ENCODE results near the gene KLHL2. TPM values are rescaled to one million over a fixed set of nuclear protein-coding genes. Genes with fewer than 3 reads are reported as not detected.

KLHL2 gene
- total and polyA plus RNA-seq, 9 of the 15 experiments (the other 6 are each of a cell fraction or from before 2014, with no cell fraction given), result 2.5 to 11.3 (median 6.1) TPM

DNA sequence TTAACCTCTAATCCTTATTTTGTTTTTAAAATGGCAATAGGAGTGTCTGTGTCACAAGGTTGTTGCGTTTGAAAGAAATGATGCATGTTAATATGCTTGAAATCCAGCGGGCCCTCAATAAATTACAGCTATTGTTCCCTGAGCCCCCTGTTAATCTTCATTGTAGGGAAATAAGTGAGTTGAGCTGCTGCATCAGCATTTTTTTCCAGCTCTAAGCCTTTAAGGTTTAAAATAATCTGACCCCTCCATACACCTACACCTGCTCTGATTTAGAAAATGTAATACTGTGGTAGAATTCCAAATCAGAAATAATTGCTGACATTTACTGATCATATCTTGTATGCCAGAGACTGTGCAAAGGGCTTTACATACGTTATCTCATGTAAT is 117.5 kb downstream of the KLHL2 start:
- 82% methylated on average over 3 of the region's 3 CpGs for whole genome bisulfite sequencing (ENCODE audit: insufficient coverage, low coverage, missing lambda C conversion rate)
- in situ Hi-C loops (cut with MboI), result loop anchor here (5.0 kb wide), 1 partner anchor 118 kb away; the partner anchor contains the start of gene KLHL2

DNA sequence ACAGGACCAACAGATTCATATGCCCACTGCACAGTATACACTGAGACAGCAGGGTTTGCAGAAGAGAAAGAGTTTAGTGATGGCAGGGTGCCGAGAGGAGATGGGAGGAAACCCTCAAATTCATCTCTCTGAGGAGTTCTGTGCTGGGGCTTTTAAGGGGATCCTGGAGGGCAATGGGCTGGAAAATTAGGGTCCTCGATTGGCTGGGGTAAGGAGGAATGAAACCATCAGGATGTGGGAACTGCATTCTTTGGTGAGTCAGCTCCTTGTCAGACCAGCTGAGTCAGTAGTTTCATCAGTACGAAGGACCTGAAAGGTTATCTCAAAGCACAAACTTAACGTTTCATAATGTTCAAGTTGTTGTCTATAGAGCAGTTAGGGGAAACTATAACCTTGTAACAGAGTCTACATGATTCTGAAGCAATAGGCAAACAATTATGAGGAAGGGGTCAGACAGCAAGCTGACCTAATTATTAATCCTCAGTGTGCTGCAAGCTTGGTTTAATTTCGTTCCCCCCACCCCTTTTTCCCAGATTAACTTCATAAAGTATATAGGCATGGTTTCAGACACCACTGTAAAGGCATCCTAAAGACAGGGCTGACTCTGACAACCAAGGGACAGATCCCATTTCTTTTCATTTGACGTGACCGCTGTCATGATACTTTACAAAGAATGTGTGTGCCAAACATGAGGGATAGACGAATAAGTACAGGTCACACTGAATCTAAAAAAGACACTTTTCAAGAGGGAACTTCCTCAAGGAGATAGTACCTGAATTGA is 118.6 kb downstream of the KLHL2 start:
- BruUV-seq (replicated peaks), result no TSS peak
- Histone ChIP-seq H3K9ac (ENCODE audit: insufficient read depth in 1 of 2, low read depth in 2 of 2, low read length in 2 of 2) (peak overlapping the region in 1 of 2 experiments; percentile 62; a peak in 2 of 4 replicates), H3K4me1 (replicated peaks in 1 of 2; ENCODE audit: control insufficient read depth in 2 of 2, insufficient read depth in 2 of 2, low read length in 2 of 2) (peaks cover 6 to 27% of the 10 kb centered on the region in 2 experiments; a peak in 4 of 5 replicates), H3K79me2 (ENCODE audit: control insufficient read depth, insufficient read depth, low read length) (peaks cover 44% of the 10 kb centered on the region), H2AFZ (ENCODE audit: low read depth, low read length) (peak overlapping the region; percentile 87), H3K9me3 (replicated peaks; ENCODE audit: control insufficient read depth, insufficient read depth, low read depth, low read length) (no peaks in the 10 kb centered on the region), H3K27ac (ENCODE audit: extremely low read depth, low read depth, low read length) (peak overlapping the region; percentile 80), H3K4me2 (ENCODE audit: insufficient read depth, low read length) (peak overlapping the region; percentile 80), H3K9me1 (ENCODE audit: control insufficient read depth, insufficient read depth, low read length) (no peaks in the 10 kb centered on the region), H3K4me3 (peak overlapping the region; percentile 84), H3K36me3 (ENCODE audit: control insufficient read depth, insufficient read depth, low read length) (peaks cover 9% of the 10 kb centered on the region; the same call in 2 of the 3 replicates), H4K20me1 (replicated peaks; ENCODE audit: control insufficient read depth, insufficient read depth, low read length) (peaks cover 17% of the 10 kb centered on the region; the same call in 1 of the 2 replicates), H3K27me3 (ENCODE audit: control insufficient read depth in 2 of 2, insufficient read depth in 2 of 2, low read length in 2 of 2) (no peaks in the 10 kb centered on the region)
- in situ Hi-C loops (cut with MboI) (loop anchor here (5.0 kb wide), 1 partner anchor 119 kb away; the partner anchor contains the start of gene KLHL2), intact Hi-C loops (cut with micrococcal nuclease) (loop anchor here (2.0 kb wide), 1 partner anchor 117 kb away; no protein-coding TSS in a partner anchor)
- DNase-seq (ENCODE audit: extremely low read depth in 1 of 4, low spot score in 3 of 4), result peak; percentile 12 to 74 (median 22)
- POLR2A ChIA-PET, result interaction anchor here (0.9 kb wide), 1 partner anchor 16 kb away, joined by 3 read pairs; no protein-coding TSS in a partner anchor
- FAIRE-seq, result peak; percentile 90
- peak; percentile 10 for ATAC-seq
- CTCF ChIA-PET (ENCODE audit: low intra/inter-chr PET ratio), result no interaction called here
- 13% methylated on average over 8 of the region's 8 CpGs for WGBS (ENCODE audit: insufficient coverage, low coverage, missing lambda C conversion rate)
- TF ChIP-seq, protein P1, sequence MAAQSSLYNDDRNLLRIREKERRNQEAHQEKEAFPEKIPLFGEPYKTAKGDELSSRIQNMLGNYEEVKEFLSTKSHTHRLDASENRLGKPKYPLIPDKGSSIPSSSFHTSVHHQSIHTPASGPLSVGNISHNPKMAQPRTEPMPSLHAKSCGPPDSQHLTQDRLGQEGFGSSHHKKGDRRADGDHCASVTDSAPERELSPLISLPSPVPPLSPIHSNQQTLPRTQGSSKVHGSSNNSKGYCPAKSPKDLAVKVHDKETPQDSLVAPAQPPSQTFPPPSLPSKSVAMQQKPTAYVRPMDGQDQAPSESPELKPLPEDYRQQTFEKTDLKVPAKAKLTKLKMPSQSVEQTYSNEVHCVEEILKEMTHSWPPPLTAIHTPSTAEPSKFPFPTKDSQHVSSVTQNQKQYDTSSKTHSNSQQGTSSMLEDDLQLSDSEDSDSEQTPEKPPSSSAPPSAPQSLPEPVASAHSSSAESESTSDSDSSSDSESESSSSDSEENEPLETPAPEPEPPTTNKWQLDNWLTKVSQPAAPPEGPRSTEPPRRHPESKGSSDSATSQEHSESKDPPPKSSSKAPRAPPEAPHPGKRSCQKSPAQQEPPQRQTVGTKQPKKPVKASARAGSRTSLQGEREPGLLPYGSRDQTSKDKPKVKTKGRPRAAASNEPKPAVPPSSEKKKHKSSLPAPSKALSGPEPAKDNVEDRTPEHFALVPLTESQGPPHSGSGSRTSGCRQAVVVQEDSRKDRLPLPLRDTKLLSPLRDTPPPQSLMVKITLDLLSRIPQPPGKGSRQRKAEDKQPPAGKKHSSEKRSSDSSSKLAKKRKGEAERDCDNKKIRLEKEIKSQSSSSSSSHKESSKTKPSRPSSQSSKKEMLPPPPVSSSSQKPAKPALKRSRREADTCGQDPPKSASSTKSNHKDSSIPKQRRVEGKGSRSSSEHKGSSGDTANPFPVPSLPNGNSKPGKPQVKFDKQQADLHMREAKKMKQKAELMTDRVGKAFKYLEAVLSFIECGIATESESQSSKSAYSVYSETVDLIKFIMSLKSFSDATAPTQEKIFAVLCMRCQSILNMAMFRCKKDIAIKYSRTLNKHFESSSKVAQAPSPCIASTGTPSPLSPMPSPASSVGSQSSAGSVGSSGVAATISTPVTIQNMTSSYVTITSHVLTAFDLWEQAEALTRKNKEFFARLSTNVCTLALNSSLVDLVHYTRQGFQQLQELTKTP (IDR thresholded peaks at IDR 0.05; ENCODE audit: low read depth in 1 of 2, partially characterized antibody in 2 of 2), result peak; percentile 24 to 87
- 0 out of 2 replicates have a peak, but pooled peaks have one; percentile 20 for TF ChIP-seq ZNF445 (CRISPR knock-in tag; IDR thresholded peaks at IDR 0.05; ENCODE audit: low read depth)
- TF ChIP-seq NCOR1 (IDR thresholded peaks at IDR 0.05), result peak; percentile 57
- TF ChIP-seq MAFG (tag; conservative IDR thresholded peaks at IDR 0.05), result peak; percentile 95
- peak; percentile 75 for TF ChIP-seq TEAD4 (IDR thresholded peaks at IDR 0.05; ENCODE audit: low read length)
- no peak for TF ChIP-seq TEAD4 (CRISPR knock-in tag; IDR thresholded peaks at IDR 0.05; ENCODE audit: borderline replicate concordance)

More for the DNA sequence above, 117.5 kb downstream of the KLHL2 start:
- no peak overlapping the region for H3K9ac ChIP-seq (ENCODE audit: insufficient read depth in 1 of 2, low read depth in 2 of 2, low read length in 2 of 2)
- H2AFZ ChIP-seq (ENCODE audit: low read depth, low read length), result no peak overlapping the region
- intact Hi-C loops (cut with micrococcal nuclease), result no loop called here
- POLR2A ChIA-PET, result interaction anchor here (0.9 kb wide), 1 partner anchor 17 kb away, joined by 3 read pairs; no protein-coding TSS in a partner anchor
- ATAC-seq (no peak), FAIRE-seq (no peak), DNase-seq (ENCODE audit: extremely low read depth in 1 of 4, low spot score in 3 of 4) (no peak)
- H3K36me3 ChIP-seq (ENCODE audit: control insufficient read depth, insufficient read depth, low read length), result no peaks in the 10 kb centered on the region; the same call in 2 of the 3 replicates
- no peak overlapping the region for H3K4me2 ChIP-seq (ENCODE audit: insufficient read depth, low read length)
- peaks cover 0 to 26% of the 10 kb centered on the region in 2 experiments; a peak in 2 of 5 replicates for H3K4me1 ChIP-seq (replicated peaks in 1 of 2; ENCODE audit: control insufficient read depth in 2 of 2, insufficient read depth in 2 of 2, low read length in 2 of 2)
- CTCF ChIA-PET (ENCODE audit: low intra/inter-chr PET ratio), result no interaction called here
- no peaks in the 10 kb centered on the region for H3K27me3 ChIP-seq (ENCODE audit: control insufficient read depth in 2 of 2, insufficient read depth in 2 of 2, low read length in 2 of 2)
- no peaks in the 10 kb centered on the region for H3K9me1 ChIP-seq (ENCODE audit: control insufficient read depth, insufficient read depth, low read length)
- BruUV-seq (replicated peaks), result no TSS peak
- TF ChIP-seq MAFK (IDR thresholded peaks at IDR 0.05; ENCODE audit: low read length), result peak; percentile 71
- TF ChIP-seq MAFF (IDR thresholded peaks at IDR 0.05; ENCODE audit: low read length), result peak; percentile 63
- peak; percentile 91 for TF ChIP-seq ZNF316 (IDR thresholded peaks at IDR 0.05)
- TF ChIP-seq ZNF75A (CRISPR knock-in tag; IDR thresholded peaks at IDR 0.05), result no peak
- TF ChIP-seq C11orf30 (IDR thresholded peaks at IDR 0.05; ENCODE audit: low read depth), result peak; percentile 86
- TF ChIP-seq MAFG (tag; conservative IDR thresholded peaks at IDR 0.05), result peak; percentile 71
- no peak overlapping the region for H3K4me3 ChIP-seq
- peaks cover 34% of the 10 kb centered on the region for H3K79me2 ChIP-seq (ENCODE audit: control insufficient read depth, insufficient read depth, low read length)
- H4K20me1 ChIP-seq (replicated peaks; ENCODE audit: control insufficient read depth, insufficient read depth, low read length), result peaks cover 8% of the 10 kb centered on the region; the same call in 1 of the 2 replicates
- H3K27ac ChIP-seq (ENCODE audit: extremely low read depth, low read depth, low read length), result no peak overlapping the region
- no peaks in the 10 kb centered on the region for H3K9me3 ChIP-seq (replicated peaks; ENCODE audit: control insufficient read depth, insufficient read depth, low read depth, low read length)
